SK-N-SH treated with all-trans-retinoic acid at 6 μM for 48 hours (cell line): Measurements from ENCODE around the gene SLC38A8.

ENCODE experiments used
- ATAC-seq: fragments of 200-7000 bp; cut with Tn5 transposase; 3 replicates; pipeline ENCODE4 v1.9.1; 2020; ENCODE audit warnings: mild to moderate bottlenecking, moderate library complexity
- ARNTL ChIP-seq: fragments of 450-650 bp; formaldehyde crosslinking; IDR thresholded peaks from 2 replicates; pipeline ENCODE4 v1.5.0; 2020; ENCODE audit warnings: low read depth, mild to moderate bottlenecking, moderate library complexity, borderline replicate concordance
- BACH2 ChIP-seq: fragments of 250-450 bp; sonication (Bioruptor Pico); IDR thresholded peaks from 2 replicates; pipeline ENCODE4 v1.9.0; 2021; ENCODE audit warnings: mild to moderate bottlenecking, borderline replicate concordance
- CREB5 ChIP-seq: fragments of 250-450 bp; sonication (Bioruptor Pico); IDR thresholded peaks from 2 replicates; pipeline ENCODE4 v1.5.1; 2020; ENCODE audit warnings: low read depth, mild to moderate bottlenecking, moderate library complexity
- CSDC2 ChIP-seq: fragments of 250-450 bp; sonication (Bioruptor Pico); IDR thresholded peaks from 2 replicates; pipeline ENCODE4 v1.5.0; 2020; ENCODE audit warnings: mild to moderate bottlenecking, moderate library complexity
- ESRRG ChIP-seq: fragments of 250-450 bp; sonication (Bioruptor Pico); IDR thresholded peaks from 2 replicates; pipeline ENCODE4 v1.6.1; 2021; ENCODE audit warnings: mild to moderate bottlenecking
- ISL1 ChIP-seq: fragments of 250-450 bp; sonication (Bioruptor Pico); IDR thresholded peaks from 2 replicates; pipeline ENCODE4 v2.1.2; 2022; ENCODE audit warnings: mild to moderate bottlenecking, moderate library complexity
- OSR1 ChIP-seq: fragments of 250-450 bp; sonication (Bioruptor Pico); IDR thresholded peaks from 2 replicates; pipeline ENCODE4 v1.8.0; 2022; ENCODE audit warnings: moderate library complexity, mild to moderate bottlenecking, inconsistent platforms
- PATZ1 ChIP-seq: fragments of 250-450 bp; sonication (Bioruptor Pico); IDR thresholded peaks from 2 replicates; pipeline ENCODE4 v1.8.0; 2020; ENCODE audit warnings: mild to moderate bottlenecking, moderate library complexity, borderline replicate concordance
- POU6F1 ChIP-seq: fragments of 250-450 bp; sonication (Bioruptor Pico); IDR thresholded peaks from 2 replicates; pipeline ENCODE4 v1.8.0; 2021; ENCODE audit warnings: low read depth, mild to moderate bottlenecking, moderate library complexity, borderline replicate concordance
- PPARA ChIP-seq: fragments of 250-450 bp; sonication (Bioruptor Pico); IDR thresholded peaks from 2 replicates; pipeline ENCODE4 v1.5.0; 2020; ENCODE audit warnings: mild to moderate bottlenecking, borderline replicate concordance
- RARB ChIP-seq: fragments of 250-450 bp; sonication (Bioruptor Pico); IDR thresholded peaks from 2 replicates; pipeline ENCODE4 v1.8.0; 2021; ENCODE audit warnings: mild to moderate bottlenecking, moderate library complexity
- SNAI2 ChIP-seq: fragments of 250-450 bp; sonication (Bioruptor Pico); IDR thresholded peaks from 2 replicates; pipeline ENCODE4 v1.5.0; 2020; ENCODE audit warnings: mild to moderate bottlenecking, moderate library complexity
- TCF4 ChIP-seq: fragments of 250-450 bp; sonication (Bioruptor Pico); IDR thresholded peaks from 2 replicates; pipeline ENCODE4 v1.8.0; 2021; ENCODE audit warnings: mild to moderate bottlenecking, moderate library complexity, borderline replicate concordance
- TOX ChIP-seq: fragments of 250-450 bp; sonication (Bioruptor Pico); IDR thresholded peaks from 2 replicates; pipeline ENCODE4 v1.8.0; 2021; ENCODE audit warnings: mild to moderate bottlenecking, moderate library complexity, borderline replicate concordance
- TSHZ2 ChIP-seq: fragments of 250-450 bp; sonication (Bioruptor Pico); IDR thresholded peaks from 2 replicates; pipeline ENCODE4 v1.5.0; 2020; ENCODE audit warnings: mild to moderate bottlenecking, moderate library complexity
- ZC3H10 ChIP-seq: fragments of 250-450 bp; sonication (Bioruptor Pico); IDR thresholded peaks from 2 replicates; pipeline ENCODE4 v1.5.1; 2021; ENCODE audit warnings: mild to moderate bottlenecking, moderate library complexity
- ZFP3 ChIP-seq: fragments of 250-450 bp; sonication (Bioruptor Pico); IDR thresholded peaks from 2 replicates; pipeline ENCODE4 v1.5.0; 2020; ENCODE audit warnings: mild to moderate bottlenecking, moderate library complexity
- ZFP30 ChIP-seq: fragments of 450-650 bp; formaldehyde crosslinking; IDR thresholded peaks from 2 replicates; pipeline ENCODE4 v1.5.0; 2022; ENCODE audit warnings: mild to moderate bottlenecking, moderate library complexity
- ZNF565 ChIP-seq: fragments of 450-650 bp; formaldehyde crosslinking; conservative IDR thresholded peaks from 2 replicates; pipeline ENCODE4 v1.5.0; 2020; ENCODE audit warnings: low read depth, mild to moderate bottlenecking, moderate library complexity
- ZNF70 ChIP-seq: fragments of 450-650 bp; formaldehyde crosslinking; IDR thresholded peaks from 2 replicates; pipeline ENCODE4 v1.5.0; 2020; ENCODE audit warnings: mild to moderate bottlenecking, moderate library complexity
- ZNF8 ChIP-seq: fragments of 450-650 bp; formaldehyde crosslinking; IDR thresholded peaks from 2 replicates; pipeline ENCODE4 v1.5.0; 2020; ENCODE audit warnings: mild to moderate bottlenecking, moderate library complexity

SLC38A8 gene

GRCh38 chr16:83977056-83977815 lies 65.4 kb downstream of the SLC38A8 start:
- no peak for TF ChIP-seq ZNF565 (CRISPR knock-in tag)
- TF ChIP-seq BACH2 = no peak
- no peak for TF ChIP-seq ISL1
- TF ChIP-seq ESRRG (CRISPR knock-in tag) = no peak
- no peak for TF ChIP-seq RARB (CRISPR knock-in tag)
- no peak for TF ChIP-seq PPARA
- TF ChIP-seq ARNTL = no peak
- no peak for TF ChIP-seq TCF4 (CRISPR knock-in tag)
- TF ChIP-seq TOX = no peak
- TF ChIP-seq SNAI2 (CRISPR knock-in tag) = no peak
- ATAC-seq = no peak

GRCh38 chr16:83975590-83976260 lies 66.9 kb downstream of the SLC38A8 start:
- TF ChIP-seq RARB (CRISPR knock-in tag) (no peak), ISL1 (no peak), ZC3H10 (no peak), CSDC2 (CRISPR knock-in tag) (no peak), TOX (no peak), ZNF70 (CRISPR knock-in tag) (no peak), OSR1 (no peak), ZNF8 (CRISPR knock-in tag) (no peak), SNAI2 (CRISPR knock-in tag) (no peak), PATZ1 (CRISPR knock-in tag) (no peak), PPARA (no peak), BACH2 (no peak), ARNTL (no peak), CREB5 (no peak), ZFP3 (no peak), TSHZ2 (CRISPR knock-in tag) (no peak), ZFP30 (no peak)
- TF ChIP-seq, all 23 proteins: peak for 0
- no peak for ATAC-seq

- TF ChIP-seq PATZ1 (CRISPR knock-in tag) = no peak
- no peak for TF ChIP-seq RARB (CRISPR knock-in tag)
- no peak for TF ChIP-seq ZFP3
- TF ChIP-seq CREB5 = no peak
- TF ChIP-seq ARNTL = no peak
- no peak for TF ChIP-seq PPARA
- no peak for TF ChIP-seq TSHZ2 (CRISPR knock-in tag)
- TF ChIP-seq TCF4 (CRISPR knock-in tag) = no peak
- no peak for TF ChIP-seq ISL1
- TF ChIP-seq CSDC2 (CRISPR knock-in tag) = no peak
- no peak for TF ChIP-seq ZNF70 (CRISPR knock-in tag)
- no peak for TF ChIP-seq ZNF8 (CRISPR knock-in tag)
- TF ChIP-seq POU6F1 (CRISPR knock-in tag) = no peak
- TF ChIP-seq TOX = no peak
- ATAC-seq = no peak
Observed at GRCh38 chr16:83974475-83974874, 68.1 kb downstream of the SLC38A8 start.
